Panc1 (cell line): ENCODE data around the gene LCE3B. TPM values are rescaled to one million over a fixed set of nuclear protein-coding genes. Genes with fewer than 3 reads are reported as not detected.

Experiments used
- ATAC-seq: fragments of 200-7000 bp; cut with Tn5 transposase; 2 replicates; pipeline ENCODE4 v1.9.1; 2020; ENCODE audit warnings: mild to moderate bottlenecking, moderate library complexity
- BruUV-seq: library from RNA; stranded (reverse); fragments of 400-500 nt; replicated peaks from 2 replicates; lab custom pipeline; 2021; lab: Mats Ljungman, UMichigan
- CTCF ChIA-PET: fragments of 300-600 bp; sonication (Branson Sonifier 250); formaldehyde crosslinking; loops from one replicate; lab custom pipeline; 2022; ENCODE audit warnings: antibody characterized with exemption; lab: Charles Lee
- POLR2A ChIA-PET: fragments of 300-600 bp; sonication (Branson Sonifier 250); formaldehyde crosslinking; loops from one replicate; lab custom pipeline; 2022; ENCODE audit warnings: antibody characterized with exemption; lab: Charles Lee
- DNase-seq: peaks from one replicate; pipeline ENCODE4 v3.0.0-alpha.2; 2010; ENCODE audit warnings: low read depth, low spot score
- H3K27ac ChIP-seq: 2 replicates; pipeline ENCODE4 v1.5.1; 2011; ENCODE audit warnings: mild to moderate bottlenecking, low read length, inconsistent platforms
- H3K27me3 ChIP-seq: fragments of 200-500 bp; sonication (Bioruptor generic); 2 replicates; pipeline ENCODE4 v1.6.0; 2014; ENCODE audit warnings: low read length, inconsistent platforms; ENCODE audit not compliant: control insufficient read depth, insufficient read depth
- H3K36me3 ChIP-seq: fragments of 200-500 bp; sonication (Bioruptor generic); 2 replicates; pipeline ENCODE4 v1.5.1; 2014; ENCODE audit warnings: inconsistent platforms, mild to moderate bottlenecking, low read length, moderate library complexity; ENCODE audit not compliant: control insufficient read depth, insufficient read depth
- H3K4me1 ChIP-seq: 2 replicates; pipeline ENCODE4 v1.5.1; 2011; ENCODE audit warnings: inconsistent platforms, mild to moderate bottlenecking, low read length, moderate library complexity; ENCODE audit not compliant: control insufficient read depth, insufficient read depth
- H3K4me3 ChIP-seq, 2 experiments: 2 replicates each; pipeline ENCODE4 v1.5.1; 2011 to 2012; ENCODE audit warnings: low read depth in 2 of 2, low read length in 2 of 2, mild to moderate bottlenecking in 2 of 2, inconsistent platforms in 1 of 2, moderate library complexity in 1 of 2
- H3K9me3 ChIP-seq: fragments of 200-500 bp; sonication (Bioruptor generic); 2 replicates; pipeline ENCODE4 v1.5.1; 2014; ENCODE audit warnings: low read depth, mild to moderate bottlenecking, inconsistent platforms, low read length, moderate library complexity; ENCODE audit not compliant: control insufficient read depth, insufficient read depth
- POLR2AphosphoS5 ChIP-seq: IDR thresholded peaks from 2 replicates; pipeline ENCODE4 v1.6.1; 2012; ENCODE audit warnings: mild to moderate bottlenecking, low read depth, low read length, moderate library complexity
- REST ChIP-seq, 2 experiments: IDR thresholded peaks; 2 replicates each; pipeline ENCODE4 v1.6.1; 2011 to 2012; ENCODE audit warnings: low read depth in 2 of 2, control low read depth in 1 of 2, low read length in 1 of 2, mild to moderate bottlenecking in 1 of 2, moderate library complexity in 1 of 2; ENCODE audit not compliant: insufficient read depth in 1 of 2
- SIN3A ChIP-seq: IDR thresholded peaks from 2 replicates; pipeline ENCODE4 v1.6.1; 2012; ENCODE audit warnings: low read depth, mild to moderate bottlenecking, low read length, moderate library complexity, borderline replicate concordance; ENCODE audit not compliant: insufficient read depth
- TCF7L2 ChIP-seq: IDR thresholded peaks from 2 replicates; pipeline ENCODE4 v1.6.1; 2011; ENCODE audit warnings: mild to moderate bottlenecking, low read depth, low read length, inconsistent platforms
- in situ Hi-C: cut with HindIII; loops from 2 replicates; pipeline ENCODE4 v1.10.0; 2016; ENCODE audit warnings: low sequenced_read_pairs, low pct_unique_long_range_greater_than_20kb
- intact Hi-C: fragments of 100-400 bp; cut with micrococcal nuclease; formaldehyde crosslinking; loops from one replicate; pipeline ENCODE4 v1.10.0; 2022; ENCODE audit not compliant: unreplicated experiment
- total RNA-seq: library from RNA; stranded (reverse); gene quantifications from one replicate; pipeline ENCODE4 v1.2.1, GENCODE V29; 2021; ENCODE audit not compliant: unreplicated experiment
- TF ChIP-seq, protein P1 (sequence below): fragments of 450-650 bp; IDR thresholded peaks from 2 replicates; pipeline ENCODE4 v1.5.1; 2017; ENCODE audit warnings: mild to moderate bottlenecking

Gene LCE3B
- total RNA-seq, 1 experiment from 2014 or later = not detected

DNA sequence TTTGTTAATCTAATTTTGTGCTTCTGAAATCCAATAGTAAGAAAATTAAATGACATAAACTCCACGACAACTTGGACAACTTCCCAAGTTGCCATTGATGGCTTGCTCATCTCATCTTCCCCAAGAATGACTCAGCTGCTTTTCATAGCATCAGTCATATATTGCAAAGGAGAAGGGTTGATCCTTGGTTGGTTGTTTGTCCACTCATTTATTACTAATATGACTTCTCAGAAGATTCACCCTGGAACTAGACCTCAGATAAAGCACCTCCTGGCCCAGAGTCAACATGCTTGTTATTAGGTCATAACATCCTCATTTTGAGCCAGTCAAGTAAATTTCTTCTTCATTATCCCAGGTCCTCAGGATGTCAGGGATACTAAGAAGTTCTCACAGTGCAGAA lies 31.0 kb upstream of the LCE3B start:
- no peak overlapping the region for H3K27ac ChIP-seq
- H3K4me3 ChIP-seq = no peak overlapping the region
- no peaks in the 10 kb centered on the region for H3K4me1 ChIP-seq
- TF ChIP-seq, protein P1, sequence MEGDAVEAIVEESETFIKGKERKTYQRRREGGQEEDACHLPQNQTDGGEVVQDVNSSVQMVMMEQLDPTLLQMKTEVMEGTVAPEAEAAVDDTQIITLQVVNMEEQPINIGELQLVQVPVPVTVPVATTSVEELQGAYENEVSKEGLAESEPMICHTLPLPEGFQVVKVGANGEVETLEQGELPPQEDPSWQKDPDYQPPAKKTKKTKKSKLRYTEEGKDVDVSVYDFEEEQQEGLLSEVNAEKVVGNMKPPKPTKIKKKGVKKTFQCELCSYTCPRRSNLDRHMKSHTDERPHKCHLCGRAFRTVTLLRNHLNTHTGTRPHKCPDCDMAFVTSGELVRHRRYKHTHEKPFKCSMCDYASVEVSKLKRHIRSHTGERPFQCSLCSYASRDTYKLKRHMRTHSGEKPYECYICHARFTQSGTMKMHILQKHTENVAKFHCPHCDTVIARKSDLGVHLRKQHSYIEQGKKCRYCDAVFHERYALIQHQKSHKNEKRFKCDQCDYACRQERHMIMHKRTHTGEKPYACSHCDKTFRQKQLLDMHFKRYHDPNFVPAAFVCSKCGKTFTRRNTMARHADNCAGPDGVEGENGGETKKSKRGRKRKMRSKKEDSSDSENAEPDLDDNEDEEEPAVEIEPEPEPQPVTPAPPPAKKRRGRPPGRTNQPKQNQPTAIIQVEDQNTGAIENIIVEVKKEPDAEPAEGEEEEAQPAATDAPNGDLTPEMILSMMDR = no peak
- TF ChIP-seq TCF7L2 (no peak), REST (IDR thresholded peaks at IDR 0.05; ENCODE audit: insufficient read depth in 1 of 2, low read depth in 2 of 2, low read length in 1 of 2) (no peak), POLR2AphosphoS5 (no peak), SIN3A (no peak)
- no peaks in the 10 kb centered on the region for H3K27me3 ChIP-seq
- in situ Hi-C loops (no loop called here), intact Hi-C loops (no loop called here)
- ATAC-seq = no peak
- ChIA-PET POLR2A (no interaction called here), CTCF (no interaction called here)
- no peaks in the 10 kb centered on the region for H3K9me3 ChIP-seq
- H3K36me3 ChIP-seq = no peaks in the 10 kb centered on the region
- no TSS peak for BruUV-seq
- no peak for DNase-seq

DNA sequence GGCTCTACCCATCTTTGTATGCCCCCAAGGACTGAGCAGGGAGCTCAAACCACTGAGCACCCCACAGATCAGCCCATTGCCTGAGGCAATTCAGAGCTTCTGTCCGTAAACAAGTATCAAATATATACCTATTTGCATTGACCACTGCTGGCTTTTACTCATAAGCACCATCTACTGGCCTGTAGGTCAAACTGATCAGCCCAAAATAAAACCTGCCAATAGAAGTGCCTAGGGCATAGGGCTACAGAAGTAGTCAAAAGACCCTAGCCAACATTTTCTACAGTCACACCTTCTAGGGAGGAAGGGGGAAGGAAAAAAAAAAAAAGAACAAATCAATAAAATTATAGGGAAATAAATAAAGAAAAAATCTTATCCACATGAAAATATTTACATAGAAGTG lies 28.0 kb upstream of the LCE3B start:
- ChIA-PET CTCF (no interaction called here), POLR2A (no interaction called here)
- intact Hi-C loops (no loop called here), in situ Hi-C loops (no loop called here)
- Histone ChIP-seq H3K36me3 (no peaks in the 10 kb centered on the region), H3K9me3 (no peaks in the 10 kb centered on the region), H3K27me3 (no peaks in the 10 kb centered on the region), H3K4me1 (no peaks in the 10 kb centered on the region), H3K27ac (no peak overlapping the region), H3K4me3 (no peak overlapping the region)
- no TSS peak for BruUV-seq
- DNase-seq = no peak
- TF ChIP-seq, protein P1 = peak; percentile 16; the same call in 1 of the 2 replicates
- TF ChIP-seq REST (IDR thresholded peaks at IDR 0.05; ENCODE audit: insufficient read depth in 1 of 2, low read depth in 2 of 2, low read length in 1 of 2) = no peak
- no peak for ATAC-seq
